Lower leg skin (tissue), 3 donors: Measurements from ENCODE around the gene ZFP36L2.

Experiments
- CTCF ChIP-seq, 3 donors: fragments of 450-650 bp; IDR thresholded peaks; one replicate each; pipeline ENCODE4 v1.5.1; 2016; ENCODE audit warnings: antibody characterized with exemption in 3 of 3, mild to moderate bottlenecking in 3 of 3, moderate library complexity in 2 of 3
- POLR2A ChIP-seq, 2 donors: fragments of 450-650 bp; IDR thresholded peaks; one replicate each; pipeline ENCODE4 v1.6.1; 2016 to 2017; ENCODE audit warnings: antibody characterized with exemption in 2 of 2, mild to moderate bottlenecking in 1 of 2, moderate library complexity in 1 of 2

- no peak for TF ChIP-seq CTCF (IDR thresholded peaks at IDR 0.05)
- TF ChIP-seq POLR2A (IDR thresholded peaks at IDR 0.05), result no peak
Observed at GRCh38 chr2:43258547-43259156, 32.2 kb upstream of the ZFP36L2 start.
